HEK293 (cell line): Measurements from ENCODE around the gene NOC2L.
A peak's percentile ranks its signal among the peaks of the same experiment; 100 is the strongest.

ENCODE experiments used
- GLI4 ChIP-seq: fragments of 450-650 bp; formaldehyde crosslinking; IDR thresholded peaks from 2 replicates; pipeline ENCODE4 v1.5.1; 2016; ENCODE audit warnings: missing biosample characterization, missing genetic modification characterization
- HOXD13 ChIP-seq: sonication (generic); formaldehyde crosslinking; IDR thresholded peaks from 2 replicates; pipeline ENCODE4 v1.8.0; 2022; ENCODE audit warnings: missing genetic modification reagents, borderline replicate concordance
- IKZF3 ChIP-seq: fragments of 450-650 bp; IDR thresholded peaks from 2 replicates; pipeline ENCODE4 v1.5.0; 2018; ENCODE audit warnings: missing biosample characterization, mild to moderate bottlenecking, missing genetic modification characterization, moderate library complexity
- INSM2 ChIP-seq: fragments of 450-650 bp; formaldehyde crosslinking; IDR thresholded peaks from 2 replicates; pipeline ENCODE4 v1.5.1; 2016; ENCODE audit warnings: missing biosample characterization, missing genetic modification characterization
- KLF9 ChIP-seq: fragments of 450-650 bp; formaldehyde crosslinking; IDR thresholded peaks from 2 replicates; pipeline ENCODE4 v1.5.1; 2016; ENCODE audit warnings: missing biosample characterization, missing genetic modification characterization, low read depth
- MEIS1 ChIP-seq: sonication (generic); formaldehyde crosslinking; IDR thresholded peaks from 2 replicates; pipeline ENCODE4 v1.8.1; 2022; ENCODE audit warnings: missing genetic modification reagents, mild to moderate bottlenecking, borderline replicate concordance
- SCRT2 ChIP-seq: fragments of 450-650 bp; formaldehyde crosslinking; IDR thresholded peaks from 2 replicates; pipeline ENCODE4 v1.5.1; 2016; ENCODE audit warnings: missing biosample characterization, missing genetic modification characterization
- SETDB1 ChIP-seq: IDR thresholded peaks from one replicate; pipeline ENCODE4 v1.6.1; 2017; ENCODE audit warnings: mild to moderate bottlenecking, low read length, moderate library complexity, mixed read lengths; ENCODE audit not compliant: insufficient read length
- TRIM28 ChIP-seq: IDR thresholded peaks from 2 replicates; pipeline ENCODE4 v1.6.1; 2011; ENCODE audit warnings: low read length, control low read depth, borderline replicate concordance
- YY2 ChIP-seq: fragments of 450-650 bp; formaldehyde crosslinking; IDR thresholded peaks from 2 replicates; pipeline ENCODE4 v1.5.1; 2016; ENCODE audit warnings: missing biosample characterization, missing genetic modification characterization
- ZBTB17 ChIP-seq: fragments of 450-650 bp; formaldehyde crosslinking; IDR thresholded peaks from 2 replicates; pipeline ENCODE4 v1.5.1; 2016; ENCODE audit warnings: missing biosample characterization, missing genetic modification characterization
- ZBTB7A ChIP-seq: fragments of 450-650 bp; formaldehyde crosslinking; IDR thresholded peaks from 2 replicates; pipeline ENCODE4 v1.5.1; 2016; ENCODE audit warnings: low read depth, missing biosample characterization, missing genetic modification characterization
- ZNF140 ChIP-seq: fragments of 450-650 bp; formaldehyde crosslinking; IDR thresholded peaks from 2 replicates; pipeline ENCODE4 v1.5.1; 2016; ENCODE audit warnings: missing biosample characterization, missing genetic modification characterization
- ZNF16 ChIP-seq: fragments of 450-650 bp; formaldehyde crosslinking; IDR thresholded peaks from 2 replicates; pipeline ENCODE4 v1.5.1; 2016; ENCODE audit warnings: low read depth, missing biosample characterization, missing genetic modification characterization
- ZNF202 ChIP-seq: fragments of 450-650 bp; formaldehyde crosslinking; IDR thresholded peaks from 2 replicates; pipeline ENCODE4 v1.5.1; 2016; ENCODE audit warnings: missing biosample characterization, missing genetic modification characterization, borderline replicate concordance
- ZNF26 ChIP-seq: fragments of 450-650 bp; formaldehyde crosslinking; IDR thresholded peaks from 2 replicates; pipeline ENCODE4 v1.5.1; 2016; ENCODE audit warnings: missing biosample characterization, missing genetic modification characterization
- ZNF433 ChIP-seq: fragments of 450-650 bp; formaldehyde crosslinking; IDR thresholded peaks from 2 replicates; pipeline ENCODE4 v1.5.1; 2016; ENCODE audit warnings: missing biosample characterization, missing genetic modification characterization, low read depth
- ZNF449 ChIP-seq: fragments of 450-650 bp; formaldehyde crosslinking; IDR thresholded peaks from 2 replicates; pipeline ENCODE4 v1.5.1; 2017; ENCODE audit warnings: missing biosample characterization, mild to moderate bottlenecking, missing genetic modification characterization, moderate library complexity
- ZNF473 ChIP-seq: fragments of 450-650 bp; formaldehyde crosslinking; IDR thresholded peaks from 2 replicates; pipeline ENCODE4 v1.5.1; 2017; ENCODE audit warnings: missing biosample characterization, missing genetic modification characterization
- ZNF48 ChIP-seq: fragments of 450-650 bp; formaldehyde crosslinking; IDR thresholded peaks from 2 replicates; pipeline ENCODE4 v1.5.1; 2016; ENCODE audit warnings: missing biosample characterization, missing genetic modification characterization
- ZNF560 ChIP-seq: fragments of 450-650 bp; formaldehyde crosslinking; IDR thresholded peaks from 2 replicates; pipeline ENCODE4 v1.5.1; 2017; ENCODE audit warnings: missing biosample characterization, missing genetic modification characterization, borderline replicate concordance
- ZNF626 ChIP-seq: fragments of 450-650 bp; sonication (Bioruptor Pico); formaldehyde crosslinking; IDR thresholded peaks from 2 replicates; pipeline ENCODE4 v1.5.1; 2018; ENCODE audit warnings: missing biosample characterization, missing genetic modification characterization, inconsistent platforms
- ZNF645 ChIP-seq: fragments of 450-650 bp; formaldehyde crosslinking; IDR thresholded peaks from 2 replicates; pipeline ENCODE4; 2016; ENCODE audit warnings: missing biosample characterization, missing genetic modification characterization
- ZNF658 ChIP-seq: fragments of 450-650 bp; formaldehyde crosslinking; IDR thresholded peaks from 2 replicates; pipeline ENCODE4; 2016; ENCODE audit warnings: missing biosample characterization, missing genetic modification characterization
- ZNF670 ChIP-seq: fragments of 450-650 bp; formaldehyde crosslinking; IDR thresholded peaks from 2 replicates; pipeline ENCODE4 v1.5.1; 2016; ENCODE audit warnings: missing biosample characterization, missing genetic modification characterization, low read depth
- ZSCAN30 ChIP-seq: fragments of 450-650 bp; IDR thresholded peaks from 2 replicates; pipeline ENCODE4 v1.5.1; 2018; ENCODE audit warnings: missing biosample characterization, mild to moderate bottlenecking, missing genetic modification characterization, moderate library complexity
- TF ChIP-seq, protein P1 (sequence below): fragments of 450-650 bp; formaldehyde crosslinking; IDR thresholded peaks from 2 replicates; pipeline ENCODE4 v1.5.1; 2016; ENCODE audit warnings: missing biosample characterization, missing genetic modification characterization
- TF ChIP-seq, protein P2 (sequence below): fragments of 450-650 bp; formaldehyde crosslinking; IDR thresholded peaks from 2 replicates; pipeline ENCODE4 v1.5.1; 2017; ENCODE audit warnings: missing biosample characterization, missing genetic modification characterization
- TF ChIP-seq, protein P3 (sequence below): fragments of 450-650 bp; IDR thresholded peaks from 2 replicates; pipeline ENCODE4 v1.5.1; 2018; ENCODE audit warnings: missing biosample characterization, mild to moderate bottlenecking, missing genetic modification characterization

Gene NOC2L

DNA sequence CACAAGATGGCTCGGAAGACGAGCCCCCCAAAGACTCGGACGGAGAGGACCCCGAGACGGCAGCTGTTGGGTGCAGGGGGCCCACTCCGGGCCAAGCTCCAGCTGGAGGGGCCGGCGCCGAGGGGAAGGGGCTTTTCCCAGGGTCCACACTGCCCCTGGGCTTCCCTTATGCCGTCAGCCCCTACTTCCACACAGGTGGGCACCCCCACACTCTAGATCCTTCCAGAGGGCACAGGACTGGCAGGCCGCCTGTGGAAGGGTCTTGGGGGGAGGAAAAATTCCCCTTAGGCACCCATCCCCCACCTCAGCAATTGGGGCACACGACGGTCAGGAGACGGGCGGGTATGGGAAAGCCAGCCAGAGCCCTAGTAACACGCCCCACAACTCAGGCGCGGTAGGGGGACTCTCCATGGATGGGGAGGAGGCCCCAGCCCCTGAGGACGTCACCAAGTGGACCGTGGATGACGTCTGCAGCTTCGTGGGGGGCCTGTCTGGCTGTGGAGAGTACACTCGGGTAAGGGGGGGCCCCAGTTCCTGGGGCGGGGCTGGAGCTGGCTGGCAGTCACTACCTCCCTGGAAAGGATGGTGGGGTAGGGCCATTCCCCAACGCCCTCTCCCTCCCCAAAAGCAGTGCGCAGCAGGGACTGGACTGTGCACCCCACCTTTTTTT lies 16.1 kb downstream of the NOC2L start (continued):
- no peak for TF ChIP-seq ZNF449 (tag by site-specific recombination)
- TF ChIP-seq, protein P1, sequence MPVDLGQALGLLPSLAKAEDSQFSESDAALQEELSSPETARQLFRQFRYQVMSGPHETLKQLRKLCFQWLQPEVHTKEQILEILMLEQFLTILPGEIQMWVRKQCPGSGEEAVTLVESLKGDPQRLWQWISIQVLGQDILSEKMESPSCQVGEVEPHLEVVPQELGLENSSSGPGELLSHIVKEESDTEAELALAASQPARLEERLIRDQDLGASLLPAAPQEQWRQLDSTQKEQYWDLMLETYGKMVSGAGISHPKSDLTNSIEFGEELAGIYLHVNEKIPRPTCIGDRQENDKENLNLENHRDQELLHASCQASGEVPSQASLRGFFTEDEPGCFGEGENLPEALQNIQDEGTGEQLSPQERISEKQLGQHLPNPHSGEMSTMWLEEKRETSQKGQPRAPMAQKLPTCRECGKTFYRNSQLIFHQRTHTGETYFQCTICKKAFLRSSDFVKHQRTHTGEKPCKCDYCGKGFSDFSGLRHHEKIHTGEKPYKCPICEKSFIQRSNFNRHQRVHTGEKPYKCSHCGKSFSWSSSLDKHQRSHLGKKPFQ: no peak
- no peak for TF ChIP-seq HOXD13 (CRISPR knock-in tag)
- TF ChIP-seq GLI4: no peak
- no peak for TF ChIP-seq TRIM28
- peak; percentile 94 for TF ChIP-seq ZBTB7A (tag by site-specific recombination)
- TF ChIP-seq ZNF202 (tag by site-specific recombination): no peak
- TF ChIP-seq YY2 (tag by site-specific recombination): no peak
- no peak for TF ChIP-seq SETDB1
- no peak for TF ChIP-seq ZNF670 (tag by site-specific recombination)
- no peak for TF ChIP-seq MEIS1 (CRISPR knock-in tag)
- no peak for TF ChIP-seq ZNF645 (tag by site-specific recombination)
- TF ChIP-seq, protein P2, sequence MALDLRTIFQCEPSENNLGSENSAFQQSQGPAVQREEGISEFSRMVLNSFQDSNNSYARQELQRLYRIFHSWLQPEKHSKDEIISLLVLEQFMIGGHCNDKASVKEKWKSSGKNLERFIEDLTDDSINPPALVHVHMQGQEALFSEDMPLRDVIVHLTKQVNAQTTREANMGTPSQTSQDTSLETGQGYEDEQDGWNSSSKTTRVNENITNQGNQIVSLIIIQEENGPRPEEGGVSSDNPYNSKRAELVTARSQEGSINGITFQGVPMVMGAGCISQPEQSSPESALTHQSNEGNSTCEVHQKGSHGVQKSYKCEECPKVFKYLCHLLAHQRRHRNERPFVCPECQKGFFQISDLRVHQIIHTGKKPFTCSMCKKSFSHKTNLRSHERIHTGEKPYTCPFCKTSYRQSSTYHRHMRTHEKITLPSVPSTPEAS: no peak
- TF ChIP-seq ZSCAN30 (tag by site-specific recombination): peak; percentile 68; the same call in 1 of the 2 replicates
- TF ChIP-seq SCRT2 (tag by site-specific recombination): peak; percentile 57
- TF ChIP-seq ZNF560 (tag by site-specific recombination): no peak
- no peak for TF ChIP-seq ZBTB17 (tag by site-specific recombination)
- no peak for TF ChIP-seq ZNF26 (tag by site-specific recombination)
- TF ChIP-seq KLF9 (tag by site-specific recombination): peak; percentile 56; the same call in 1 of the 2 replicates
- TF ChIP-seq ZNF48 (tag by site-specific recombination): no peak
- TF ChIP-seq ZNF140: no peak
- TF ChIP-seq INSM2 (tag by site-specific recombination): peak; percentile 63; the same call in 1 of the 2 replicates
- TF ChIP-seq ZNF16 (tag by site-specific recombination): no peak
- TF ChIP-seq, protein P3, sequence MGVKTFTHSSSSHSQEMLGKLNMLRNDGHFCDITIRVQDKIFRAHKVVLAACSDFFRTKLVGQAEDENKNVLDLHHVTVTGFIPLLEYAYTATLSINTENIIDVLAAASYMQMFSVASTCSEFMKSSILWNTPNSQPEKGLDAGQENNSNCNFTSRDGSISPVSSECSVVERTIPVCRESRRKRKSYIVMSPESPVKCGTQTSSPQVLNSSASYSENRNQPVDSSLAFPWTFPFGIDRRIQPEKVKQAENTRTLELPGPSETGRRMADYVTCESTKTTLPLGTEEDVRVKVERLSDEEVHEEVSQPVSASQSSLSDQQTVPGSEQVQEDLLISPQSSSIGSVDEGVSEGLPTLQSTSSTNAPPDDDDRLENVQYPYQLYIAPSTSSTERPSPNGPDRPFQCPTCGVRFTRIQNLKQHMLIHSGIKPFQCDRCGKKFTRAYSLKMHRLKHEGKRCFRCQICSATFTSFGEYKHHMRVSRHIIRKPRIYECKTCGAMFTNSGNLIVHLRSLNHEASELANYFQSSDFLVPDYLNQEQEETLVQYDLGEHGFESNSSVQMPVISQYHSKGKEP (tag by site-specific recombination): no peak
- peak; percentile 75 for TF ChIP-seq IKZF3 (tag by site-specific recombination)
- TF ChIP-seq ZNF626 (tag by site-specific recombination): no peak
- TF ChIP-seq ZNF658: no peak
- no peak for TF ChIP-seq ZNF433 (tag by site-specific recombination)
- no peak for TF ChIP-seq ZNF473 (tag by site-specific recombination)
